H1 (cell line): ENCODE measurements around the gene CYSRT1. TPM values are rescaled to one million over a fixed set of nuclear protein-coding genes. Genes with fewer than 3 reads are reported as not detected.

Source experiments
- CTBP2 ChIP-seq: IDR thresholded peaks from 2 replicates; pipeline ENCODE4 v1.7.0; 2011; ENCODE audit warnings: borderline replicate concordance, mild to moderate bottlenecking, moderate library complexity, mixed read lengths, low read length; ENCODE audit not compliant: insufficient read depth, insufficient read length
- EZH2 ChIP-seq: fragments of 200-600 bp; sonication (generic); IDR thresholded peaks from 2 replicates; pipeline ENCODE4 v1.7.1; 2012; ENCODE audit warnings: low read depth, mild to moderate bottlenecking, moderate library complexity, low read length, inconsistent platforms; ENCODE audit not compliant: severe bottlenecking
- SAP30 ChIP-seq: fragments of 300-600 bp; sonication (generic); IDR thresholded peaks from 2 replicates; pipeline ENCODE4 v1.7.1; 2012; ENCODE audit warnings: low read length, moderate library complexity, mild to moderate bottlenecking, inconsistent platforms; ENCODE audit not compliant: insufficient read depth, insufficient replicate concordance
- SIRT6 ChIP-seq: IDR thresholded peaks from one replicate; pipeline ENCODE4 v1.7.1; 2012; ENCODE audit warnings: low read length, inconsistent platforms
- polyA plus RNA-seq, 7 experiments: library from polyadenylated mRNA; depleted of rRNA in 3 of 7; stranded (reverse) in 5 of 7; unstranded in 2 of 7; fragments of >200 nt in 5 of 7; fragments of 200-250 nt in 2 of 7; gene quantifications; 1 replicate in 5 of 7; 2 replicates in 1 of 7; 4 replicates in 1 of 7; pipeline versions ENCODE4 v1.2.1 to v1.2.3, GENCODE V29; 2011 to 2013; ENCODE audit warnings: missing spikeins in 2 of 7, mixed read lengths in 2 of 7
- total RNA-seq: library from RNA; stranded (reverse); fragmentation: NEBNext Ultra II Directional; extraction: Animal tissue kit (Norgen Biotek cat#: 25700); gene quantifications from 2 replicates; pipeline ENCODE4 v1.2.1, GENCODE V29; 2021

Gene CYSRT1
- total and polyA plus RNA-seq, 2 of the 8 experiments (the other 6 are each of a cell fraction or from before 2014, with no cell fraction given) = 1.0 to 6.5 TPM

GRCh38 chr9:137198902-137199283, 26.1 kb upstream of the CYSRT1 start (continued):
- TF ChIP-seq EZH2 (no peak), SAP30 (no peak), CTBP2 (no peak), SIRT6 (no peak)
